WTC11 (cell line): ENCODE data around the gene POLR2A. TPM values are rescaled to one million over a fixed set of nuclear protein-coding genes. Genes with fewer than 3 reads are reported as not detected.

Experiments
- ATAC-seq: fragments of 200-7000 bp; cut with Tn5 transposase; 2 replicates; pipeline ENCODE4 v1.10.0; 2021; ENCODE audit warnings: mild to moderate bottlenecking, moderate library complexity
- CTCF ChIA-PET: fragments of 300-600 bp; sonication (Branson Sonifier 250); formaldehyde crosslinking; loops from one replicate; lab custom pipeline; 2021; ENCODE audit warnings: antibody characterized with exemption; lab: Charles Lee
- POLR2A ChIA-PET: fragments of 350-600 bp; sonication (Branson Sonifier 250); formaldehyde crosslinking; loops from one replicate; lab custom pipeline; 2021; ENCODE audit warnings: antibody characterized with exemption; lab: Charles Lee
- DNase-seq: peaks from one replicate; pipeline ENCODE4 v3.0.0; 2021; ENCODE audit warnings: low spot score
- H3K27ac Mint-ChIP-seq: 2 replicates; pipeline ENCODE4 v1.8.0; 2021; ENCODE audit warnings: mixed read lengths
- H3K27me3 Mint-ChIP-seq: 2 replicates; pipeline ENCODE4 v1.8.0; 2021; ENCODE audit warnings: low read depth, mild to moderate bottlenecking, moderate library complexity, mixed read lengths
- H3K36me3 Mint-ChIP-seq: 2 replicates; pipeline ENCODE4 v1.8.0; 2021; ENCODE audit warnings: mixed read lengths
- H3K4me1 Mint-ChIP-seq: 2 replicates; pipeline ENCODE4 v1.8.0; 2022; ENCODE audit warnings: mixed read lengths
- H3K4me3 Mint-ChIP-seq: 2 replicates; pipeline ENCODE4 v1.8.0; 2021; ENCODE audit warnings: mild to moderate bottlenecking, moderate library complexity, mixed read lengths
- H3K9me3 Mint-ChIP-seq: 2 replicates; pipeline ENCODE4 v1.8.0; 2021; ENCODE audit warnings: mixed read lengths
- CREB1 ChIP-seq: sonication (generic); formaldehyde crosslinking; IDR thresholded peaks from 2 replicates; pipeline ENCODE4 v1.8.0; 2023; ENCODE audit warnings: mild to moderate bottlenecking, missing genetic modification reagents
- CTCF ChIP-seq: fragments of 200-600 bp; IDR thresholded peaks from 2 replicates; pipeline ENCODE4 v1.8.0; 2022; ENCODE audit warnings: antibody characterized with exemption
- E2F5 ChIP-seq: sonication (generic); formaldehyde crosslinking; IDR thresholded peaks from 2 replicates; pipeline ENCODE4 v1.8.1; 2022; ENCODE audit warnings: mild to moderate bottlenecking, moderate library complexity, missing genetic modification reagents
- ETV6 ChIP-seq: sonication (generic); formaldehyde crosslinking; IDR thresholded peaks from 2 replicates; pipeline ENCODE4 v1.8.1; 2022; ENCODE audit warnings: mild to moderate bottlenecking, missing genetic modification reagents
- FOXK1 ChIP-seq: sonication (generic); formaldehyde crosslinking; IDR thresholded peaks from 2 replicates; pipeline ENCODE4 v1.8.0; 2022; ENCODE audit warnings: mild to moderate bottlenecking, moderate library complexity, missing genetic modification reagents
- HMGXB4 ChIP-seq: sonication (generic); formaldehyde crosslinking; IDR thresholded peaks from 2 replicates; pipeline ENCODE4 v1.8.1; 2023; ENCODE audit warnings: mild to moderate bottlenecking, moderate library complexity, missing genetic modification reagents
- JUN ChIP-seq: sonication (generic); formaldehyde crosslinking; IDR thresholded peaks from 2 replicates; pipeline ENCODE4 v1.8.0; 2023; ENCODE audit warnings: mild to moderate bottlenecking, missing genetic modification reagents
- MAX ChIP-seq: sonication (generic); formaldehyde crosslinking; IDR thresholded peaks from 2 replicates; pipeline ENCODE4 v1.8.0; 2022; ENCODE audit warnings: mild to moderate bottlenecking, missing genetic modification reagents
- MYBL2 ChIP-seq: sonication (generic); formaldehyde crosslinking; IDR thresholded peaks from 2 replicates; pipeline ENCODE4 v1.8.1; 2023; ENCODE audit warnings: mild to moderate bottlenecking, moderate library complexity, missing genetic modification reagents
- PRDM15 ChIP-seq: sonication (generic); formaldehyde crosslinking; IDR thresholded peaks from 2 replicates; pipeline ENCODE4 v1.8.0; 2022; ENCODE audit warnings: missing genetic modification reagents
- SMAD4 ChIP-seq: sonication (generic); formaldehyde crosslinking; IDR thresholded peaks from 2 replicates; pipeline ENCODE4 v1.8.0; 2022; ENCODE audit warnings: mild to moderate bottlenecking, missing genetic modification reagents
- USF2 ChIP-seq: sonication (generic); formaldehyde crosslinking; IDR thresholded peaks from 2 replicates; pipeline ENCODE4 v1.8.1; 2023; ENCODE audit warnings: mild to moderate bottlenecking, missing genetic modification reagents, moderate library complexity
- ZBTB43 ChIP-seq: sonication (generic); formaldehyde crosslinking; IDR thresholded peaks from 2 replicates; pipeline ENCODE4 v1.8.1; 2023; ENCODE audit warnings: mild to moderate bottlenecking, missing genetic modification reagents
- ZNF121 ChIP-seq: sonication (generic); formaldehyde crosslinking; IDR thresholded peaks from 2 replicates; pipeline ENCODE4 v1.8.0; 2023; ENCODE audit warnings: missing genetic modification reagents
- total RNA-seq: library from RNA; stranded (reverse); gene quantifications from 3 replicates; pipeline ENCODE4 v1.2.3, GENCODE V29; 2021

Gene POLR2A
- total RNA-seq, 1 experiment from 2014 or later, result 170 TPM

- Mint-ChIP-seq H3K27me3 (no peaks in the 10 kb centered on the region), H3K9me3 (no peaks in the 10 kb centered on the region), H3K36me3 (peaks cover 3% of the 10 kb centered on the region; the same call in 1 of the 2 replicates)
- peak; percentile 95 for DNase-seq
- TF ChIP-seq CREB1 (CRISPR knock-in tag), result no peak
- peak; percentile 5; the same call in 1 of the 2 replicates for TF ChIP-seq USF2
- TF ChIP-seq ZBTB43 (CRISPR knock-in tag), result no peak
- TF ChIP-seq SMAD4 (CRISPR knock-in tag), result no peak
- no peak for TF ChIP-seq CTCF
- TF ChIP-seq HMGXB4, result no peak
- TF ChIP-seq ZNF121 (CRISPR knock-in tag), result peak; percentile 95
- no peak for TF ChIP-seq MYBL2 (CRISPR knock-in tag)
- TF ChIP-seq PRDM15 (CRISPR knock-in tag), result no peak
- no peak for TF ChIP-seq ETV6 (CRISPR knock-in tag)
- peak; percentile 66; the same call in 1 of the 2 replicates for TF ChIP-seq MAX (CRISPR knock-in tag)
- no peak for TF ChIP-seq FOXK1
- TF ChIP-seq E2F5 (CRISPR knock-in tag), result no peak
- no peak for TF ChIP-seq JUN (CRISPR knock-in tag)
- TF ChIP-seq, all 79 proteins: peak for 3
- CTCF ChIA-PET, result interaction anchor here (0.7 to 1.3 kb wide), 2 partner anchors 80 to 90 kb away, joined by 3 to 6 read pairs; partner anchors contain the start of genes PLSCR3 and TMEM256
- POLR2A ChIA-PET, result interaction anchor here (0.6 to 2.2 kb wide), 7 partner anchors 37 to 100 kb away, joined by 3 to 15 read pairs (median 5); partner anchors contain the start of gene MPDU1
- H3K4me1 Mint-ChIP-seq, result peaks cover 59% of the 10 kb centered on the region
- peak overlapping the region; percentile 99 for H3K27ac Mint-ChIP-seq
- peak; percentile 47 for ATAC-seq
- peak overlapping the region; percentile 90 for H3K4me3 Mint-ChIP-seq
These were observed 705 bp upstream of the POLR2A start for GRCh38 chr17:7483255-7484066.
